GM18498 (cell line): ENCODE results near the gene ZNF655.
"Not testable (repeated sequence)": the region's sequence is repeated elsewhere in the genome, so short reads cannot be mapped to it uniquely, and the experiment has no call there.

ENCODE experiments used
- ATAC-seq: cut with Tn5 transposase; IDR thresholded peaks from one replicate; pipeline ENCODE4 v1.9.1; 2021; ENCODE audit warnings: mild to moderate bottlenecking, moderate library complexity; ENCODE audit not compliant: unreplicated experiment

ZNF655 gene

GRCh38 chr7:99558306-99559174 is at the start of gene ZNF655:
ZNF655 (plus strand) TSS chr7:99558642; CDS start chr7:99560560, 1,918 bp downstream.
- peak; percentile 85 for ATAC-seq

GRCh38 chr7:99514050-99514449 is 44.4 kb upstream of the ZNF655 start:
- no peak for ATAC-seq

- no peak for ATAC-seq
These were observed 37.0 kb upstream of the ZNF655 start for GRCh38 chr7:99521399-99521798.

- ATAC-seq, result no peak
These were observed 32.6 kb upstream of the ZNF655 start for GRCh38 chr7:99525713-99526440.

- no peak for ATAC-seq
These were observed 27.1 kb upstream of the ZNF655 start for GRCh38 chr7:99531354-99531765.

- ATAC-seq, result no peak
These were observed 22.8 kb upstream of the ZNF655 start for GRCh38 chr7:99535667-99536066.

GRCh38 chr7:99539213-99539811 is 19.1 kb upstream of the ZNF655 start:
- ATAC-seq, result no peak

GRCh38 chr7:99540542-99540941 is 17.9 kb upstream of the ZNF655 start:
- ATAC-seq, result no peak

GRCh38 chr7:99541212-99541611 is 17.2 kb upstream of the ZNF655 start:
- no peak for ATAC-seq

GRCh38 chr7:99543081-99543671 is 15.3 kb upstream of the ZNF655 start:
- ATAC-seq, result no peak

- no peak for ATAC-seq
These were observed 14.5 kb upstream of the ZNF655 start for GRCh38 chr7:99543916-99544315.

GRCh38 chr7:99545308-99545707 is 13.1 kb upstream of the ZNF655 start:
- not testable (repeated sequence) for ATAC-seq

- not testable (repeated sequence) for ATAC-seq
These were observed 8.9 kb upstream of the ZNF655 start for GRCh38 chr7:99549545-99549944.

GRCh38 chr7:99551334-99551733 is 7.1 kb upstream of the ZNF655 start:
- ATAC-seq, result no peak

GRCh38 chr7:99551767-99552463 is 6.5 kb upstream of the ZNF655 start, which contains the start of gene FAM200A:
FAM200A (minus strand) TSS chr7:99552114; CDS start chr7:99548407, 3,707 bp downstream.
- peak; percentile 94 for ATAC-seq

GRCh38 chr7:99553039-99553438 is 5.4 kb upstream of the ZNF655 start:
- no peak for ATAC-seq

- ATAC-seq, result no peak
These were observed 3.5 kb upstream of the ZNF655 start for GRCh38 chr7:99554939-99555338.

- no peak for ATAC-seq
These were observed 1.2 kb upstream of the ZNF655 start for GRCh38 chr7:99557196-99557607.

GRCh38 chr7:99557940-99558305 is 519 bp upstream of the ZNF655 start:
- no peak for ATAC-seq

GRCh38 chr7:99559175-99559915 is 903 bp downstream of the ZNF655 start:
- ATAC-seq, result no peak
